ENCODE data around the gene MYDGF. TPM values are rescaled to one million over a fixed set of nuclear protein-coding genes. Genes with fewer than 3 reads are reported as not detected.
A peak's percentile ranks its signal among the peaks of the same experiment; 100 is the strongest.

Gene MYDGF
- total RNA-seq, 4 donors from 2014 or later = 22.8 to 59.2 (median 42.8) TPM

DNA sequence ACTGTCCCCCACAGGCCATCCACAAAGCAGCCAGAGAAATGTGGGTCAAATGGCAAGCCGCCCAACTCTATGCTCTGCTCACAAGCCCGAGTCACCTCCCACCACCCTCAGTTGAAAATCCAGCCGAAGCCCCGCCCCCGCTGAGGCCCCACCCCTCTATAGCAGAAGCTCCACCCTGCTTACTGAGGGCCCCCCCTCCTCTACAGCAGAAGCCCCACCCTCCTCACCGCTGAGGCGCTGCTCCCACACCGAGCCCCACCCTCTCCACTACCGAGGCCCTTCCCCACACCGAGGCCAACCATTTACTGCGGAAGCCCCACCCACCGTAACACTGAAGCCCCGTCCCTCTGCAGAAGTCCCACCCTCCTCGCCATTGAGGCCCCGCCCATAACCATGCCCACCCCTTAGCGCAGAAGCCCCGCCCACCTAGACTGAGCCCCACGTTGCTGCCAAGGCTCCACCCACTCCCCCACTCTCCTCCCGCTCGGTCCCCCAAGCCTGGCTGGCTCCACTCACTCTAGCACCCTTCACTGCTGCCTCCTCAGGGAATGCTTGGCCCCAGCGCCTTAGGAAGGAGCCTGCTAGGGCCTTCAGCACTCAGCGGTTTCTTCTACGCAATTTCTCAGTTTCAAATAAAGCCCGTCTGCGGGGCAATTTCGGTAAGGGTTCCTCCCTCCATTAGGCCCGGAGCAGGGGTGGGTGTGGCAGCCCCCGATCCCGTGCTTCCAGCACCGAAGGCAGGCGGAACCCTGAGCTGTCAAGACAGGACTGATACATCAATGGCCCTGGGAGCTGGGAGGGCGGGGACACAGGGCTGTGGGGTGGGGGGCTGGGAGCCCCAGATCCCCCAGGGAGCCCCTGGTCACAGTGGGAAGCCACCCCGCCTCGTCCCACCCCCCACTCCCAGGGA is 9.0 kb upstream of the MYDGF start:
- peak overlapping the region in 3 of 4 donors; percentile 4 to 15 (median 14) for H3K27ac ChIP-seq (replicated peaks in 1 of 4)
- H3K4me1 ChIP-seq = peaks cover 5 to 8% (median 7%) of the 10 kb centered on the region in 4 donors
- TF ChIP-seq, protein P1, sequence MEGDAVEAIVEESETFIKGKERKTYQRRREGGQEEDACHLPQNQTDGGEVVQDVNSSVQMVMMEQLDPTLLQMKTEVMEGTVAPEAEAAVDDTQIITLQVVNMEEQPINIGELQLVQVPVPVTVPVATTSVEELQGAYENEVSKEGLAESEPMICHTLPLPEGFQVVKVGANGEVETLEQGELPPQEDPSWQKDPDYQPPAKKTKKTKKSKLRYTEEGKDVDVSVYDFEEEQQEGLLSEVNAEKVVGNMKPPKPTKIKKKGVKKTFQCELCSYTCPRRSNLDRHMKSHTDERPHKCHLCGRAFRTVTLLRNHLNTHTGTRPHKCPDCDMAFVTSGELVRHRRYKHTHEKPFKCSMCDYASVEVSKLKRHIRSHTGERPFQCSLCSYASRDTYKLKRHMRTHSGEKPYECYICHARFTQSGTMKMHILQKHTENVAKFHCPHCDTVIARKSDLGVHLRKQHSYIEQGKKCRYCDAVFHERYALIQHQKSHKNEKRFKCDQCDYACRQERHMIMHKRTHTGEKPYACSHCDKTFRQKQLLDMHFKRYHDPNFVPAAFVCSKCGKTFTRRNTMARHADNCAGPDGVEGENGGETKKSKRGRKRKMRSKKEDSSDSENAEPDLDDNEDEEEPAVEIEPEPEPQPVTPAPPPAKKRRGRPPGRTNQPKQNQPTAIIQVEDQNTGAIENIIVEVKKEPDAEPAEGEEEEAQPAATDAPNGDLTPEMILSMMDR (IDR thresholded peaks at IDR 0.05) = no peak
- TF ChIP-seq EP300 (IDR thresholded peaks at IDR 0.05) (no peak), POLR2A (IDR thresholded peaks at IDR 0.05; ENCODE audit: low read depth) (no peak), POLR2AphosphoS5 (IDR thresholded peaks at IDR 0.05) (no peak)
- intact Hi-C loops (cut with DNase I) = no loop called here
- H3K27me3 ChIP-seq = no peaks in the 10 kb centered on the region
- H3K36me3 ChIP-seq = peaks cover 56 to 96% (median 83%) of the 10 kb centered on the region in 4 donors
- no peak overlapping the region for H3K4me3 ChIP-seq
- 61% methylated on average over 31 of the region's 34 CpGs for WGBS
- DNase-seq (ENCODE audit: extremely low spot score) = no peak
- H3K9me3 ChIP-seq = no peaks in the 10 kb centered on the region

DNA sequence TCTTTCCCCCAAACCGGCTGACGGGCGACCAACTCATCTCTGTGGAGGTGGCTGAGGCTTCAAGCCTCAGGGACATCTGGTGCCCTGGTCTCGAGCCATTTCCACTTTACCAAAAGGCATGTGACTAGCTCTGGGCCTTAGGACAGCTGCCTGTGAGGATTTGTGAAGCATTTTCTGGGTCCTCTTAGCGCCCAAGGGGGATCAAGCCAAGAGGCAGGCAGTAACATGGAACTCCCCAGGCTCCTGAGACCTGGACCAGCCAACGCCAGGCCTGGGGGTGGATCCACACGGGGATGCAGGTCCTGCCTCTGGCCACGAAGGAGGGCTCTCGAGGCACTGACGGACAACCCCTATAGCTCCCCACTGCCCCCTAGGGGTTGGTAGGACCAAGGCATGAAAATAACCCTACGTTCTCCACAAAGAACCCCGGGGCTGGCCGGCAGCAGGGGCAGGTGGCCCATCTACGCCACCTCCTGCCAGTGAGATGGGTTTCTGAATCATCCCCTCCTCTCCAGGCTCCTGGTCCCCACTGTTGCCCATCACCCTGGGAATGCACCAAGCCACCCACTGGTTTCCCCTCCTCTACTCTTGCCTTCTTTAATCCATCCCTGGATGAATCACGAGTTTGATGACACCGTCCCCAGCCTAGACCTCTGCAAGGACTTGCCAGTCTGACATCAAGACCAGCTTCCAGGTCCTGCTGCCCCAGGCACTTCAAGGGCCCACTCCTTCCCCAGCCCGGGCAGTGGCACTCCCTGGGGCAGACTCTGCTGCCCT is 7.0 kb upstream of the MYDGF start:
- TF ChIP-seq POLR2AphosphoS5 (IDR thresholded peaks at IDR 0.05) (no peak), POLR2A (IDR thresholded peaks at IDR 0.05; ENCODE audit: low read depth) (no peak), EP300 (IDR thresholded peaks at IDR 0.05) (no peak)
- TF ChIP-seq, protein P1 (IDR thresholded peaks at IDR 0.05) = peak; percentile 21 to 59 (median 22)
- intact Hi-C loops (cut with DNase I) = no loop called here
- WGBS = 81% methylated on average over 7 of the region's 17 CpGs
- Histone ChIP-seq H3K4me3 (no peak overlapping the region), H3K9me3 (no peaks in the 10 kb centered on the region), H3K4me1 (peaks cover 5 to 8% (median 7%) of the 10 kb centered on the region in 4 donors), H3K36me3 (peaks cover 37 to 76% (median 63%) of the 10 kb centered on the region in 4 donors), H3K27me3 (no peaks in the 10 kb centered on the region), H3K27ac (replicated peaks in 1 of 4) (peak overlapping the region in 2 of 4 donors; percentile 35 to 46)
- DNase-seq (ENCODE audit: extremely low spot score) = no peak

DNA sequence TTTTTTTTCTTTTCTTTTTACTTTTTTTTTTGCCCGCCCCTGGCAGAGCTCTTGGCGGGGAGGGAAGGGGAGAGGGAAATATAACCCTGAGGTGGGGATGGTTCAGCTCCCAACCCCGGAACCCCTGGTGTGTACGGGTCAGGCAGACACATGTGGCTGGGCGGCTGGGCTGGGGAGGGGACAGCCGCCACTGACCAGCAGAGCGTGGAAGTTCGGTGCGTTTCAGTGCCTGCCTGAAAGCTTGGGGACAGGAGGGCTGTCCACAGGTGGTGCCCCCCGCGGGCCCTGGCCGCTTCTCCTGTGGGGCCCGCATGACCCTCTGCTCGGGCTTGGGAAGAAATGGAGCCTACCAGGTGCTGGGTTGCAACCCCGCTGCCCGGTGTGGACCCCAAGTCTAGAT is 5.2 kb upstream of the MYDGF start:
- Histone ChIP-seq H3K27ac (replicated peaks in 1 of 4) (no peak overlapping the region), H3K4me1 (peaks cover 5 to 16% (median 13%) of the 10 kb centered on the region in 4 donors), H3K9me3 (no peaks in the 10 kb centered on the region), H3K36me3 (peaks cover 19 to 58% (median 45%) of the 10 kb centered on the region in 4 donors), H3K4me3 (no peak overlapping the region), H3K27me3 (no peaks in the 10 kb centered on the region)
- TF ChIP-seq, protein P1 (IDR thresholded peaks at IDR 0.05) = no peak
- no peak for TF ChIP-seq POLR2A (IDR thresholded peaks at IDR 0.05; ENCODE audit: low read depth)
- no peak for TF ChIP-seq EP300 (IDR thresholded peaks at IDR 0.05)
- intact Hi-C loops (cut with DNase I) = no loop called here
- WGBS = 92% methylated on average over 15 of the region's 16 CpGs
- no peak for DNase-seq (ENCODE audit: extremely low spot score)

DNA sequence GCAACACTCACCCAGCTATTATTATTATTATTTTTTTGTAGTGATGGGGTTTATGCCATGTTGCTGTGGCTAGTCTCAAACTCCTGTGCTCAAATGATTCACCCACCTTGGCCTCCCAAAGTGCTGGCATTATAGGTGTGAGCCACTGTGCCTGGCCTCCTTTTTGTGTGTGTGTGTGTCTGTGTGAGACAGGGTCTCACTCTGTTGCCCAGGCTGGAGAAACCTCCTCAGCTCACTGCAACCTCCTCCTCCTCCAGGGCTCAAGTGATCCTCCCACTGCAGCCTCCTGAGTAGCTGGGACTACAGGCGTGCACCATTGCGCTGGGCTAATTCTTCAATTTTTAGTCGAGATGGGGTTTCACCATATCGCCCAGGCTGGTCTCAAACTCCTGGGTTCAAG is 3.6 kb upstream of the MYDGF start:
- H3K36me3 ChIP-seq = peaks cover 7 to 42% (median 33%) of the 10 kb centered on the region in 4 donors
- 94% methylated on average over 4 of the region's 4 CpGs for whole genome bisulfite sequencing
- H3K27me3 ChIP-seq = no peaks in the 10 kb centered on the region
- no peak overlapping the region for H3K4me3 ChIP-seq
- intact Hi-C loops (cut with DNase I) = no loop called here
- DNase-seq (ENCODE audit: extremely low spot score) = no peak
- no peak for TF ChIP-seq EP300 (IDR thresholded peaks at IDR 0.05)
- peaks cover 13 to 26% (median 21%) of the 10 kb centered on the region in 4 donors for H3K4me1 ChIP-seq
- H3K9me3 ChIP-seq = no peaks in the 10 kb centered on the region
- H3K27ac ChIP-seq (replicated peaks in 1 of 4) = no peak overlapping the region

DNA sequence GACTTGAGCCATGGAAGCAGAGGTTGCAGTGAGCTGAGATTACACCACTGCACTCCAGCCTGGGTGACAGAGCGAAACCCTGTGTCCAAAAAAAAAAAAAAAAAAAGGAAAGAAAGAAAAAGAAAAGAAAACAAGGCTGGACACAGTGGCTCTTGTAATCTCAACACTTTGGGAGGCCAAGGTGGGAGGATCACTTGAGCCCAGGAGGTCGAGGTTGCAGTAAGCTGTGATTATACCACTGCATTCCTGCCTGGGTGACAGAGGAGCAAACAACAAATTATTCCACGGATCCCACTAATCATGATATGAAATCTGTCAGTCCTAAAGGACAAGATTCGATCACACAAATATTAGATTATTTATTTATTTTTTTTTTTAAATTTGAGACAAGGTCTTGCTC is 3.1 kb upstream of the MYDGF start:
- intact Hi-C loops (cut with DNase I) = no loop called here
- H3K36me3 ChIP-seq = peaks cover 12 to 41% (median 33%) of the 10 kb centered on the region in 4 donors
- no peak for DNase-seq (ENCODE audit: extremely low spot score)
- H3K27me3 ChIP-seq = no peaks in the 10 kb centered on the region
- H3K4me1 ChIP-seq = peaks cover 18 to 31% (median 27%) of the 10 kb centered on the region in 4 donors
- TF ChIP-seq, protein P1 (IDR thresholded peaks at IDR 0.05) = no peak
- TF ChIP-seq POLR2A (IDR thresholded peaks at IDR 0.05; ENCODE audit: low read depth) = no peak
- H3K9me3 ChIP-seq = no peaks in the 10 kb centered on the region
- 73% methylated on average over 4 of the region's 4 CpGs for WGBS
- no peak overlapping the region for H3K27ac ChIP-seq (replicated peaks in 1 of 4)
- H3K4me3 ChIP-seq = no peak overlapping the region

Data from esophagus muscularis mucosa (tissue), 4 donors.